CD8-positive, alpha-beta memory T cell (primary cell): ENCODE measurements around the gene VKORC1. TPM values are rescaled to one million over a fixed set of nuclear protein-coding genes. Genes with fewer than 3 reads are reported as not detected.
A peak's percentile ranks its signal among the peaks of the same experiment; 100 is the strongest.

Experiments used
- CTCF ChIA-PET: fragments of 350-600 bp; sonication (Branson Sonifier 250); formaldehyde crosslinking; loops from one replicate; lab custom pipeline; 2021; ENCODE audit warnings: antibody characterized with exemption; lab: Charles Lee
- POLR2A ChIA-PET: fragments of 350-600 bp; sonication (Branson Sonifier 250); formaldehyde crosslinking; loops from one replicate; lab custom pipeline; 2021; ENCODE audit warnings: antibody characterized with exemption; lab: Charles Lee
- DNase-seq, 5 donors: peaks; one replicate each; pipeline versions ENCODE4 v3.0.0 to v3.0.0-alpha.2; 2020 to 2022; ENCODE audit warnings: mixed read lengths in 1 of 5
- H3K27ac ChIP-seq: one replicate; pipeline ENCODE4 v1.7.0; 2013; ENCODE audit warnings: low read depth, mild to moderate bottlenecking, low read length, moderate library complexity
- H3K27me3 ChIP-seq: 2 replicates; pipeline ENCODE4 v1.7.0; 2013; ENCODE audit warnings: low read length, mild to moderate bottlenecking; ENCODE audit not compliant: insufficient read depth, poor library complexity, severe bottlenecking
- H3K36me3 ChIP-seq: 2 replicates; pipeline ENCODE4 v1.7.0; 2013; ENCODE audit warnings: mild to moderate bottlenecking, low read length, moderate library complexity; ENCODE audit not compliant: insufficient read depth
- H3K4me1 ChIP-seq: 2 replicates; pipeline ENCODE4 v1.7.0; 2013; ENCODE audit warnings: mild to moderate bottlenecking, low read length, moderate library complexity; ENCODE audit not compliant: insufficient read depth
- H3K4me3 ChIP-seq: 2 replicates; pipeline ENCODE4 v1.7.0; 2013; ENCODE audit warnings: mild to moderate bottlenecking, low read length
- H3K9me3 ChIP-seq: 2 replicates; pipeline ENCODE4 v1.7.0; 2013; ENCODE audit warnings: mild to moderate bottlenecking, low read length
- H3K27ac Mint-ChIP-seq, 8 donors: one replicate each; pipeline ENCODE4 v1.8.0; 2020 to 2021; ENCODE audit warnings: mixed read lengths in 8 of 8, mild to moderate bottlenecking in 6 of 8, inconsistent platforms in 3 of 8, moderate library complexity in 3 of 8
- H3K27me3 Mint-ChIP-seq, 2 donors: one replicate each; pipeline ENCODE4 v1.8.0; 2020 to 2021; ENCODE audit warnings: mixed read lengths in 2 of 2, mild to moderate bottlenecking in 1 of 2, moderate library complexity in 1 of 2
- H3K36me3 Mint-ChIP-seq, 3 donors: one replicate each; pipeline ENCODE4 v1.8.0; 2020 to 2021; ENCODE audit warnings: mixed read lengths in 3 of 3, inconsistent platforms in 1 of 3, mild to moderate bottlenecking in 1 of 3
- H3K4me1 Mint-ChIP-seq, 3 donors: one replicate each; pipeline ENCODE4 v1.8.0; 2020 to 2021; ENCODE audit warnings: mixed read lengths in 3 of 3, inconsistent platforms in 1 of 3, mild to moderate bottlenecking in 1 of 3
- H3K4me3 Mint-ChIP-seq, 7 donors: one replicate each; pipeline ENCODE4 v1.8.0; 2020 to 2021; ENCODE audit warnings: mixed read lengths in 7 of 7, mild to moderate bottlenecking in 6 of 7, moderate library complexity in 4 of 7, inconsistent platforms in 2 of 7
- H3K9me3 Mint-ChIP-seq, 5 donors: one replicate each; pipeline ENCODE4 v1.8.0; 2020 to 2022; ENCODE audit warnings: mixed read lengths in 5 of 5, mild to moderate bottlenecking in 3 of 5, moderate library complexity in 2 of 5, inconsistent platforms in 1 of 5
- polyA plus RNA-seq: library from polyadenylated mRNA; unstranded; fragments of 300-500 nt; fragmentation: Illumina TruSeq; gene quantifications from one replicate; pipeline ENCODE4 v1.2.3, GENCODE V29; 2021
- total RNA-seq, 2 experiments: library from RNA; stranded (reverse); gene quantifications; one replicate each; pipeline ENCODE4 v1.2.3, GENCODE V29; 2021

Gene VKORC1
- total and polyA plus RNA-seq, 3 experiments from 2014 or later, result 66.0 to 124 (median 74.3) TPM

GRCh38 chr16:31133046-31133501 is 38.5 kb upstream of the VKORC1 start:
- peaks cover 0 to 52% (median 6%) of the 10 kb centered on the region in 3 donors for H3K36me3 Mint-ChIP-seq
- Histone ChIP-seq H3K27me3 (no peaks in the 10 kb centered on the region), H3K4me3 (no peak overlapping the region), H3K4me1 (no peaks in the 10 kb centered on the region), H3K36me3 (no peaks in the 10 kb centered on the region), H3K27ac (no peak overlapping the region), H3K9me3 (no peaks in the 10 kb centered on the region)
- DNase-seq, result no peak
- ChIA-PET POLR2A (no interaction called here), CTCF (interaction anchor here (1.0 kb wide), 1 partner anchor 9 kb away, joined by 9 read pairs; no protein-coding TSS in a partner anchor)
- peak overlapping the region in 1 of 8 donors; percentile 23 for H3K27ac Mint-ChIP-seq
- peaks cover 0 to 2% (median 0%) of the 10 kb centered on the region in 3 donors for H3K4me1 Mint-ChIP-seq
- H3K4me3 Mint-ChIP-seq, result no peak overlapping the region
- H3K27me3 Mint-ChIP-seq, result peaks cover 0 to 2% of the 10 kb centered on the region in 2 donors
- H3K9me3 Mint-ChIP-seq, result no peaks in the 10 kb centered on the region

- no peak for DNase-seq
- H3K27ac Mint-ChIP-seq, result no peak overlapping the region
- H3K4me1 Mint-ChIP-seq, result peaks cover 0 to 2% (median 0%) of the 10 kb centered on the region in 3 donors
- no peaks in the 10 kb centered on the region for H3K9me3 Mint-ChIP-seq
- H3K36me3 Mint-ChIP-seq, result peaks cover 0 to 58% (median 11%) of the 10 kb centered on the region in 3 donors
- Histone ChIP-seq H3K4me3 (no peak overlapping the region), H3K27me3 (no peaks in the 10 kb centered on the region), H3K27ac (no peak overlapping the region), H3K36me3 (peaks cover 5% of the 10 kb centered on the region), H3K4me1 (no peaks in the 10 kb centered on the region), H3K9me3 (no peaks in the 10 kb centered on the region)
- H3K4me3 Mint-ChIP-seq, result no peak overlapping the region
- CTCF ChIA-PET, result interaction anchor here (1.0 to 2.0 kb wide), 2 partner anchors 10 kb away, joined by 9 read pairs; no protein-coding TSS in a partner anchor
- POLR2A ChIA-PET, result interaction anchor here (0.5 kb wide), 1 partner anchor 85 kb away, joined by 3 read pairs; no protein-coding TSS in a partner anchor
- H3K27me3 Mint-ChIP-seq, result peaks cover 0 to 2% of the 10 kb centered on the region in 2 donors
These were observed 37.8 kb upstream of the VKORC1 start for GRCh38 chr16:31132303-31132979.

GRCh38 chr16:31131841-31132271 is 37.3 kb upstream of the VKORC1 start:
- H3K9me3 Mint-ChIP-seq, result no peaks in the 10 kb centered on the region
- peaks cover 0 to 2% (median 0%) of the 10 kb centered on the region in 3 donors for H3K4me1 Mint-ChIP-seq
- no peaks in the 10 kb centered on the region for H3K9me3 ChIP-seq
- CTCF ChIA-PET, result interaction anchor here (2.0 kb wide), 1 partner anchor 10 kb away, joined by 9 read pairs; no protein-coding TSS in a partner anchor
- no peak for DNase-seq
- no peak overlapping the region for H3K4me3 Mint-ChIP-seq
- no peaks in the 10 kb centered on the region for H3K4me1 ChIP-seq
- no peak overlapping the region for H3K4me3 ChIP-seq
- H3K27me3 ChIP-seq, result no peaks in the 10 kb centered on the region
- POLR2A ChIA-PET, result interaction anchor here (0.5 kb wide), 1 partner anchor 85 kb away, joined by 3 read pairs; no protein-coding TSS in a partner anchor
- H3K27ac ChIP-seq, result no peak overlapping the region
- H3K27ac Mint-ChIP-seq, result no peak overlapping the region
- H3K27me3 Mint-ChIP-seq, result peaks cover 0 to 2% of the 10 kb centered on the region in 2 donors
- peaks cover 5% of the 10 kb centered on the region for H3K36me3 ChIP-seq
- peaks cover 0 to 63% (median 11%) of the 10 kb centered on the region in 3 donors for H3K36me3 Mint-ChIP-seq

GRCh38 chr16:31131416-31131815 is 36.8 kb upstream of the VKORC1 start:
- POLR2A ChIA-PET, result interaction anchor here (1.1 kb wide), 1 partner anchor 14 kb away, joined by 3 read pairs; the partner anchor contains the start of gene KAT8
- no peaks in the 10 kb centered on the region for H3K9me3 ChIP-seq
- H3K36me3 ChIP-seq, result peaks cover 5% of the 10 kb centered on the region
- Mint-ChIP-seq H3K27me3 (peaks cover 0 to 2% of the 10 kb centered on the region in 2 donors), H3K27ac (no peak overlapping the region), H3K36me3 (peaks cover 0 to 65% (median 11%) of the 10 kb centered on the region in 3 donors), H3K4me1 (peaks cover 0 to 2% (median 0%) of the 10 kb centered on the region in 3 donors), H3K9me3 (no peaks in the 10 kb centered on the region), H3K4me3 (no peak overlapping the region)
- no peak overlapping the region for H3K27ac ChIP-seq
- H3K4me1 ChIP-seq, result no peaks in the 10 kb centered on the region
- no peak overlapping the region for H3K4me3 ChIP-seq
- CTCF ChIA-PET, result interaction anchor here (2.0 kb wide), 1 partner anchor 11 kb away, joined by 9 read pairs; no protein-coding TSS in a partner anchor
- H3K27me3 ChIP-seq, result no peaks in the 10 kb centered on the region
- no peak for DNase-seq

GRCh38 chr16:31130899-31131298 is 36.3 kb upstream of the VKORC1 start:
- Histone ChIP-seq H3K27ac (no peak overlapping the region), H3K4me3 (no peak overlapping the region), H3K9me3 (no peaks in the 10 kb centered on the region), H3K36me3 (peaks cover 5% of the 10 kb centered on the region), H3K4me1 (no peaks in the 10 kb centered on the region), H3K27me3 (no peaks in the 10 kb centered on the region)
- H3K4me1 Mint-ChIP-seq, result peaks cover 0 to 2% (median 0%) of the 10 kb centered on the region in 3 donors
- ChIA-PET POLR2A (interaction anchor here (1.1 kb wide), 1 partner anchor 14 kb away, joined by 3 read pairs; the partner anchor contains the start of gene KAT8), CTCF (interaction anchor here (1.0 to 2.0 kb wide), 2 partner anchors 11 to 15 kb away, joined by 3 to 9 read pairs; no protein-coding TSS in a partner anchor)
- H3K4me3 Mint-ChIP-seq, result no peak overlapping the region
- no peak for DNase-seq
- H3K27me3 Mint-ChIP-seq, result peaks cover 0 to 2% of the 10 kb centered on the region in 2 donors
- peaks cover 0 to 71% (median 13%) of the 10 kb centered on the region in 3 donors for H3K36me3 Mint-ChIP-seq
- H3K9me3 Mint-ChIP-seq, result no peaks in the 10 kb centered on the region
- H3K27ac Mint-ChIP-seq, result peak overlapping the region in 1 of 8 donors; percentile 36

- peaks cover 0 to 74% (median 15%) of the 10 kb centered on the region in 3 donors for H3K36me3 Mint-ChIP-seq
- Histone ChIP-seq H3K27me3 (no peaks in the 10 kb centered on the region), H3K36me3 (peaks cover 5% of the 10 kb centered on the region), H3K4me3 (no peak overlapping the region), H3K9me3 (no peaks in the 10 kb centered on the region), H3K4me1 (no peaks in the 10 kb centered on the region), H3K27ac (no peak overlapping the region)
- H3K9me3 Mint-ChIP-seq, result no peaks in the 10 kb centered on the region
- ChIA-PET CTCF (interaction anchor here (0.8 to 3.8 kb wide), 4 partner anchors 9 to 16 kb away, joined by 3 to 21 read pairs (median 6); no protein-coding TSS in a partner anchor), POLR2A (interaction anchor here (1.1 kb wide), 1 partner anchor 13 kb away, joined by 3 read pairs; the partner anchor contains the start of gene KAT8)
- H3K27me3 Mint-ChIP-seq, result peaks cover 0 to 2% of the 10 kb centered on the region in 2 donors
- no peak overlapping the region for H3K27ac Mint-ChIP-seq
- peaks cover 0 to 2% (median 0%) of the 10 kb centered on the region in 3 donors for H3K4me1 Mint-ChIP-seq
- no peak for DNase-seq
- no peak overlapping the region for H3K4me3 Mint-ChIP-seq
These were observed 35.8 kb upstream of the VKORC1 start for GRCh38 chr16:31130336-31130891.

GRCh38 chr16:31129568-31130335 is 35.2 kb upstream of the VKORC1 start:
- Histone ChIP-seq H3K4me3 (no peak overlapping the region), H3K9me3 (no peaks in the 10 kb centered on the region), H3K4me1 (no peaks in the 10 kb centered on the region), H3K27me3 (no peaks in the 10 kb centered on the region), H3K36me3 (peaks cover 5% of the 10 kb centered on the region), H3K27ac (peak overlapping the region; percentile 47)
- ChIA-PET CTCF (interaction anchor here (0.8 to 3.8 kb wide), 2 partner anchors 10 to 13 kb away, joined by 3 to 21 read pairs; no protein-coding TSS in a partner anchor), POLR2A (interaction anchor here (0.6 to 1.3 kb wide), 2 partner anchors 12 to 229 kb away, joined by 3 to 6 read pairs; partner anchors contain the start of gene KAT8)
- no peaks in the 10 kb centered on the region for H3K9me3 Mint-ChIP-seq
- peaks cover 0 to 2% of the 10 kb centered on the region in 2 donors for H3K27me3 Mint-ChIP-seq
- no peak overlapping the region for H3K27ac Mint-ChIP-seq
- H3K4me1 Mint-ChIP-seq, result peaks cover 0 to 2% (median 0%) of the 10 kb centered on the region in 3 donors
- H3K36me3 Mint-ChIP-seq, result peaks cover 0 to 80% (median 15%) of the 10 kb centered on the region in 3 donors
- no peak overlapping the region for H3K4me3 Mint-ChIP-seq
- DNase-seq, result no peak
